ENCODE results near the gene PYGO1.

Gene PYGO1

GRCh38 chr15:55590788-55591187 lies 2.6 kb upstream of the PYGO1 start:
- no peak for ATAC-seq

DNA sequence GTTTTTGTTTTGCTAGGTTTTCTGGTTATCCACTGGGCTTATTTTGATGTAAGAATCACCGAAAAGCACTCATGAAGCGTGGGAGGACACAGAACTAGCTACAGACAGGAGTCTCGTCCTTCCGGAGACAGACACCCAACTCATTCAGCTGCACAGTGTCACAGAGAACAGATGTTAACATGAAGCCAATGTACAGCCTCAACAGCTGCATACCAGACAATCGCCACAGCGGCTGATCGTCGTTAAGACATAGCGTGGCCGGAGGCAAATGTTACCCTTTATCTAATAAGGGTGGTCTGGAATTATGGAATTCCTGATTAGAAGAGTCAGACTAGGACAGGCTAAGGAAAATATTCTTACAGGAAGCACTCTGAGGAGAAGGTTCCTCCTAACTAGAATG lies 1.1 kb upstream of the PYGO1 start:
- no peak for ATAC-seq
- TF ChIP-seq TCF4 (CRISPR knock-in tag; IDR thresholded peaks at IDR 0.05; ENCODE audit: borderline replicate concordance) (peak; percentile 93), ZC3H10 (CRISPR knock-in tag; IDR thresholded peaks at IDR 0.05) (no peak)

More at GRCh38 chr15:55590788-55591187, 2.6 kb upstream of the PYGO1 start:
- TF ChIP-seq GLIS3 (CRISPR knock-in tag; IDR thresholded peaks at IDR 0.05) (no peak), PATZ1 (CRISPR knock-in tag; IDR thresholded peaks at IDR 0.05; ENCODE audit: borderline replicate concordance) (no peak), ZFP3 (CRISPR knock-in tag; IDR thresholded peaks at IDR 0.05) (no peak), ISL1 (CRISPR knock-in tag; IDR thresholded peaks at IDR 0.05) (no peak), OSR1 (CRISPR knock-in tag; IDR thresholded peaks at IDR 0.05) (no peak), TCF4 (CRISPR knock-in tag; IDR thresholded peaks at IDR 0.05; ENCODE audit: borderline replicate concordance) (no peak), SNAI2 (CRISPR knock-in tag; IDR thresholded peaks at IDR 0.05) (no peak), RARB (CRISPR knock-in tag; IDR thresholded peaks at IDR 0.05) (no peak), ARNTL (CRISPR knock-in tag; IDR thresholded peaks at IDR 0.05; ENCODE audit: borderline replicate concordance, low read depth) (no peak), BACH2 (CRISPR knock-in tag; IDR thresholded peaks at IDR 0.05; ENCODE audit: borderline replicate concordance) (no peak), ZC3H10 (CRISPR knock-in tag; IDR thresholded peaks at IDR 0.05) (no peak), PPARA (CRISPR knock-in tag; IDR thresholded peaks at IDR 0.05; ENCODE audit: borderline replicate concordance) (no peak), ZNF70 (CRISPR knock-in tag; IDR thresholded peaks at IDR 0.05) (no peak), TOX (CRISPR knock-in tag; IDR thresholded peaks at IDR 0.05; ENCODE audit: borderline replicate concordance) (no peak), CSDC2 (CRISPR knock-in tag; IDR thresholded peaks at IDR 0.05) (no peak), ESRRG (CRISPR knock-in tag; IDR thresholded peaks at IDR 0.05) (no peak)
- TF ChIP-seq, protein P1, sequence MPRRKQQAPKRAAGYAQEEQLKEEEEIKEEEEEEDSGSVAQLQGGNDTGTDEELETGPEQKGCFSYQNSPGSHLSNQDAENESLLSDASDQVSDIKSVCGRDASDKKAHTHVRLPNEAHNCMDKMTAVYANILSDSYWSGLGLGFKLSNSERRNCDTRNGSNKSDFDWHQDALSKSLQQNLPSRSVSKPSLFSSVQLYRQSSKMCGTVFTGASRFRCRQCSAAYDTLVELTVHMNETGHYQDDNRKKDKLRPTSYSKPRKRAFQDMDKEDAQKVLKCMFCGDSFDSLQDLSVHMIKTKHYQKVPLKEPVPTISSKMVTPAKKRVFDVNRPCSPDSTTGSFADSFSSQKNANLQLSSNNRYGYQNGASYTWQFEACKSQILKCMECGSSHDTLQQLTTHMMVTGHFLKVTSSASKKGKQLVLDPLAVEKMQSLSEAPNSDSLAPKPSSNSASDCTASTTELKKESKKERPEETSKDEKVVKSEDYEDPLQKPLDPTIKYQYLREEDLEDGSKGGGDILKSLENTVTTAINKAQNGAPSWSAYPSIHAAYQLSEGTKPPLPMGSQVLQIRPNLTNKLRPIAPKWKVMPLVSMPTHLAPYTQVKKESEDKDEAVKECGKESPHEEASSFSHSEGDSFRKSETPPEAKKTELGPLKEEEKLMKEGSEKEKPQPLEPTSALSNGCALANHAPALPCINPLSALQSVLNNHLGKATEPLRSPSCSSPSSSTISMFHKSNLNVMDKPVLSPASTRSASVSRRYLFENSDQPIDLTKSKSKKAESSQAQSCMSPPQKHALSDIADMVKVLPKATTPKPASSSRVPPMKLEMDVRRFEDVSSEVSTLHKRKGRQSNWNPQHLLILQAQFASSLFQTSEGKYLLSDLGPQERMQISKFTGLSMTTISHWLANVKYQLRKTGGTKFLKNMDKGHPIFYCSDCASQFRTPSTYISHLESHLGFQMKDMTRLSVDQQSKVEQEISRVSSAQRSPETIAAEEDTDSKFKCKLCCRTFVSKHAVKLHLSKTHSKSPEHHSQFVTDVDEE (CRISPR knock-in tag; IDR thresholded peaks at IDR 0.05): no peak
- TF ChIP-seq, protein P2, sequence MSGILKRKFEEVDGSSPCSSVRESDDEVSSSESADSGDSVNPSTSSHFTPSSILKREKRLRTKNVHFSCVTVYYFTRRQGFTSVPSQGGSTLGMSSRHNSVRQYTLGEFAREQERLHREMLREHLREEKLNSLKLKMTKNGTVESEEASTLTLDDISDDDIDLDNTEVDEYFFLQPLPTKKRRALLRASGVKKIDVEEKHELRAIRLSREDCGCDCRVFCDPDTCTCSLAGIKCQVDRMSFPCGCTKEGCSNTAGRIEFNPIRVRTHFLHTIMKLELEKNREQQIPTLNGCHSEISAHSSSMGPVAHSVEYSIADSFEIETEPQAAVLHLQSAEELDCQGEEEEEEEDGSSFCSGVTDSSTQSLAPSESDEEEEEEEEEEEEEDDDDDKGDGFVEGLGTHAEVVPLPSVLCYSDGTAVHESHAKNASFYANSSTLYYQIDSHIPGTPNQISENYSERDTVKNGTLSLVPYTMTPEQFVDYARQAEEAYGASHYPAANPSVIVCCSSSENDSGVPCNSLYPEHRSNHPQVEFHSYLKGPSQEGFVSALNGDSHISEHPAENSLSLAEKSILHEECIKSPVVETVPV (CRISPR knock-in tag; IDR thresholded peaks at IDR 0.05): no peak
- TF ChIP-seq, protein P3, sequence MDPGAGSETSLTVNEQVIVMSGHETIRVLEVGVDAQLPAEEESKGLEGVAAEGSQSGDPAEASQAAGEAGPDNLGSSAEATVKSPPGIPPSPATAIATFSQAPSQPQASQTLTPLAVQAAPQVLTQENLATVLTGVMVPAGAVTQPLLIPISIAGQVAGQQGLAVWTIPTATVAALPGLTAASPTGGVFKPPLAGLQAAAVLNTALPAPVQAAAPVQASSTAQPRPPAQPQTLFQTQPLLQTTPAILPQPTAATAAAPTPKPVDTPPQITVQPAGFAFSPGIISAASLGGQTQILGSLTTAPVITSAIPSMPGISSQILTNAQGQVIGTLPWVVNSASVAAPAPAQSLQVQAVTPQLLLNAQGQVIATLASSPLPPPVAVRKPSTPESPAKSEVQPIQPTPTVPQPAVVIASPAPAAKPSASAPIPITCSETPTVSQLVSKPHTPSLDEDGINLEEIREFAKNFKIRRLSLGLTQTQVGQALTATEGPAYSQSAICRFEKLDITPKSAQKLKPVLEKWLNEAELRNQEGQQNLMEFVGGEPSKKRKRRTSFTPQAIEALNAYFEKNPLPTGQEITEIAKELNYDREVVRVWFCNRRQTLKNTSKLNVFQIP (CRISPR knock-in tag; IDR thresholded peaks at IDR 0.05; ENCODE audit: borderline replicate concordance, low read depth): no peak

DNA sequence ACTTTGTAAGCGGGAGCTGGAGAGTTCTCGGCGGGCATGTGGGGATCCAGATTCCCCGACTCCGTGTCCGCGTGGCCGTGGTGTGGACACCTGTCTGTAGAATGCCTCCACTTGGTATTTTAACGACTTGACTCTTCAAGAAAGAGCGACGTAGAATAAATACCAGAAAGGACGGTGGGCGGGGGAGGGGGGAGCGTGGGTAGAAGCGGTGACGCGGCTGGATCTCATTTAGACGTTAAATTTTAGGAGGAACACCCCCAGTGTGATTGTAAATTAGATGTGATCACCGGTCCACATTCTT lies 620 bp upstream of the PYGO1 start:
- TF ChIP-seq CSDC2 (CRISPR knock-in tag; IDR thresholded peaks at IDR 0.05): 0 out of 2 replicates have a peak, but pooled peaks have one; percentile 26
- TF ChIP-seq, protein P2 (CRISPR knock-in tag; IDR thresholded peaks at IDR 0.05): no peak
- no peak for TF ChIP-seq ARNTL (CRISPR knock-in tag; IDR thresholded peaks at IDR 0.05; ENCODE audit: borderline replicate concordance, low read depth)
- no peak for ATAC-seq
